GM18951 (cell line): ENCODE measurements around the gene C15orf39.
"Not testable (repeated sequence)": the region's sequence is repeated elsewhere in the genome, so short reads cannot be mapped to it uniquely, and the experiment has no call there.

Experiments
- POLR2A ChIP-seq: IDR thresholded peaks from 4 replicates; pipeline ENCODE4 v1.6.1; 2011; ENCODE audit warnings: mild to moderate bottlenecking; ENCODE audit not compliant: insufficient read length, insufficient read depth; ENCODE audit errors: extremely low read depth
- in situ Hi-C: fragments of 300-500 bp; cut with MboI; formaldehyde crosslinking; loops from one replicate; pipeline ENCODE4 v1.12.0; 2022; ENCODE audit warnings: low sequenced_read_pairs, mixed read lengths, inconsistent platforms; ENCODE audit not compliant: unreplicated experiment

The C15orf39 gene

GRCh38 chr15:75214293-75215096 is 12.8 kb downstream of the C15orf39 start:
- peak; percentile 28 for TF ChIP-seq POLR2A
- in situ Hi-C loops, result no loop called here

GRCh38 chr15:75215107-75216004 is 13.7 kb downstream of the C15orf39 start:
- in situ Hi-C loops, result no loop called here
- TF ChIP-seq POLR2A, result peak; percentile 61

- TF ChIP-seq POLR2A, result no peak
- in situ Hi-C loops, result no loop called here
Measured at GRCh38 chr15:75217012-75217411, 15.3 kb downstream of the C15orf39 start.

GRCh38 chr15:75217574-75217973 is 15.9 kb downstream of the C15orf39 start:
- in situ Hi-C loops, result not testable (repeated sequence)

- in situ Hi-C loops, result not testable (repeated sequence)
- peak; percentile 11 for TF ChIP-seq POLR2A
Measured at GRCh38 chr15:75219507-75219929, 17.8 kb downstream of the C15orf39 start.

GRCh38 chr15:75223688-75224087 is 22.0 kb downstream of the C15orf39 start:
- in situ Hi-C loops, result no loop called here

GRCh38 chr15:75224281-75224680 is 22.6 kb downstream of the C15orf39 start:
- in situ Hi-C loops, result no loop called here
- TF ChIP-seq POLR2A, result no peak

More at GRCh38 chr15:75223688-75224087, 22.0 kb downstream of the C15orf39 start:
- no peak for TF ChIP-seq POLR2A

GRCh38 chr15:75225102-75225836 is 23.6 kb downstream of the C15orf39 start:
- in situ Hi-C loops, result not testable (repeated sequence)

- in situ Hi-C loops, result no loop called here
- no peak for TF ChIP-seq POLR2A
Measured at GRCh38 chr15:75225951-75226732, 24.5 kb downstream of the C15orf39 start.

GRCh38 chr15:75227112-75227511 is 25.4 kb downstream of the C15orf39 start:
- in situ Hi-C loops, result not testable (repeated sequence)

GRCh38 chr15:75227663-75228280 is 26.1 kb downstream of the C15orf39 start:
- no peak for TF ChIP-seq POLR2A
- in situ Hi-C loops, result no loop called here

- TF ChIP-seq POLR2A, result no peak
- in situ Hi-C loops, result no loop called here
Measured at GRCh38 chr15:75228787-75229186, 27.1 kb downstream of the C15orf39 start.
